HCT116 (cell line): ENCODE data around the gene KXD1. TPM values are rescaled to one million over a fixed set of nuclear protein-coding genes. Genes with fewer than 3 reads are reported as not detected.
A peak's percentile ranks its signal among the peaks of the same experiment; 100 is the strongest.
"Not testable (repeated sequence)": the region's sequence is repeated elsewhere in the genome, so short reads cannot be mapped to it uniquely, and the experiment has no call there.

Experiments
- ATAC-seq: fragments of 200-7000 bp; cut with Tn5 transposase; 2 replicates; pipeline ENCODE4 v1.9.1; 2020; ENCODE audit warnings: mild to moderate bottlenecking, moderate library complexity
- BruUV-seq: library from RNA; stranded (reverse); fragments of 400-500 nt; replicated peaks from 2 replicates; lab custom pipeline; 2021; lab: Mats Ljungman, UMichigan
- CTCF ChIA-PET: fragments of 300-600 bp; sonication (Branson Sonifier 250); formaldehyde crosslinking; loops from one replicate; lab custom pipeline; 2021; ENCODE audit warnings: antibody characterized with exemption; lab: Charles Lee
- POLR2A ChIA-PET: fragments of 300-600, 350-600 bp; sonication (Branson Sonifier 250); formaldehyde crosslinking; loops from one replicate; lab custom pipeline; 2021; ENCODE audit warnings: antibody characterized with exemption; lab: Charles Lee
- RAD21 ChIA-PET, 2 experiments: fragments of 300-600 bp; sonication (Branson Sonifier 250); formaldehyde crosslinking; loops; one replicate each; lab custom pipeline; 2023; ENCODE audit warnings: low total read pairs in 2 of 2; ENCODE audit not compliant: uncharacterized antibody in 2 of 2, unreplicated experiment in 2 of 2, low non-redundant PET in 1 of 2; lab: Charles Lee
- DNase-seq: peaks from one replicate; pipeline ENCODE4 v3.0.0-alpha.2; 2010; ENCODE audit warnings: low read depth, low spot score
- H2AFZ ChIP-seq: fragments of 200-600 bp; shearing (Covaris generic), sonication (generic); 2 replicates; pipeline ENCODE4 v1.6.1; 2017; ENCODE audit warnings: low read depth, mixed run types, mixed read lengths, antibody characterized with exemption, low read length; ENCODE audit not compliant: poor library complexity, severe bottlenecking
- H3K27ac ChIP-seq: 2 replicates; pipeline ENCODE4 v1.5.1; 2012; ENCODE audit warnings: low read depth, low read length
- H3K27me3 ChIP-seq: fragments of 200-600 bp; sonication (generic); 2 replicates; pipeline ENCODE4 v1.6.1; 2016; ENCODE audit warnings: mixed run types, low read length, mixed read lengths; ENCODE audit not compliant: insufficient read depth
- H3K36me3 ChIP-seq, 2 experiments: fragments of 200-500 bp in 1 of 2; fragments of 200-600 bp in 1 of 2; sonication (Bioruptor generic) in 1 of 2; sonication (generic) in 1 of 2; 2 replicates each; pipeline versions ENCODE4 v1.5.1 to v1.6.1; 2014 to 2016; ENCODE audit warnings: low read length in 2 of 2, inconsistent platforms in 1 of 2, mixed read lengths in 1 of 2, mixed run types in 1 of 2; ENCODE audit not compliant: insufficient read depth in 2 of 2, control insufficient read depth in 1 of 2
- H3K4me1 ChIP-seq, 2 experiments: fragments of 200-600 bp in 1 of 2; sonication (generic) in 1 of 2; 2 replicates each; pipeline versions ENCODE4 v1.5.1 to v1.6.1; 2012 to 2017; ENCODE audit warnings: low read length in 2 of 2, inconsistent platforms in 1 of 2, mild to moderate bottlenecking in 1 of 2, mixed read lengths in 1 of 2, mixed run types in 1 of 2, moderate library complexity in 1 of 2; ENCODE audit not compliant: insufficient read depth in 2 of 2, control insufficient read depth in 1 of 2
- H3K4me2 ChIP-seq: fragments of 200-600 bp; sonication (generic); 2 replicates; pipeline ENCODE4 v1.6.1; 2017; ENCODE audit warnings: mixed run types, low read length, mixed read lengths
- H3K4me3 ChIP-seq, 2 experiments: fragments of 200-600 bp in 1 of 2; sonication (generic) in 1 of 2; replicated peaks in 1 of 2; 2 replicates each; pipeline ENCODE4 v1.5.1; 2011 to 2016; ENCODE audit warnings: low read length in 2 of 2, control low read depth in 1 of 2, low read depth in 1 of 2, mild to moderate bottlenecking in 1 of 2, mixed read lengths in 1 of 2, mixed run types in 1 of 2
- H3K79me2 ChIP-seq: fragments of 200-600 bp; sonication (generic); 2 replicates; pipeline ENCODE4 v1.6.1; 2017; ENCODE audit warnings: mild to moderate bottlenecking, mixed run types, low read length, moderate library complexity, mixed read lengths; ENCODE audit not compliant: insufficient read depth
- H3K9ac ChIP-seq: fragments of 200-600 bp; sonication (generic); 2 replicates; pipeline ENCODE4 v1.6.1; 2016; ENCODE audit warnings: low read length, mixed read lengths
- H3K9me2 ChIP-seq: fragments of 200-600 bp; sonication (generic), shearing (Covaris generic); 2 replicates; pipeline ENCODE4 v1.6.1; 2017; ENCODE audit warnings: mixed run types, mild to moderate bottlenecking, moderate library complexity; ENCODE audit not compliant: insufficient read depth
- H3K9me3 ChIP-seq, 2 experiments: fragments of 200-500 bp in 1 of 2; fragments of 200-600 bp in 1 of 2; sonication (Bioruptor generic) in 1 of 2; sonication (generic) in 1 of 2; 2 replicates each; pipeline ENCODE4 v1.6.1; 2014 to 2017; ENCODE audit warnings: low read length in 2 of 2, mixed read lengths in 2 of 2, inconsistent platforms in 1 of 2, low read depth in 1 of 2, mild to moderate bottlenecking in 1 of 2, mixed run types in 1 of 2, moderate library complexity in 1 of 2; ENCODE audit not compliant: control insufficient read depth in 1 of 2, insufficient read depth in 1 of 2
- H4K20me1 ChIP-seq: fragments of 200-600 bp; sonication (generic), shearing (Covaris generic); 2 replicates; pipeline ENCODE4 v1.6.1; 2017; ENCODE audit warnings: mixed run types, mild to moderate bottlenecking, moderate library complexity; ENCODE audit not compliant: insufficient read depth
- CBX3 ChIP-seq: IDR thresholded peaks from 2 replicates; pipeline ENCODE4 v1.6.1; 2012; ENCODE audit warnings: low read depth
- CEBPB ChIP-seq: IDR thresholded peaks from 2 replicates; pipeline ENCODE4 v1.6.1; 2012; ENCODE audit warnings: low read depth
- CTCF ChIP-seq, 3 experiments: fragments of 200-600 bp in 1 of 3; sonication (generic) in 1 of 3; IDR thresholded peaks in 2 of 3; conservative IDR thresholded peaks in 1 of 3; 2 replicates each; pipeline ENCODE4 v1.5.1; 2012 to 2017; ENCODE audit warnings: low read depth in 2 of 3, low read length in 2 of 3, antibody characterized with exemption in 1 of 3, borderline replicate concordance in 1 of 3, control low read depth in 1 of 3, mild to moderate bottlenecking in 1 of 3, mixed read lengths in 1 of 3, mixed run types in 1 of 3, moderate library complexity in 1 of 3; ENCODE audit not compliant: insufficient read depth in 1 of 3
- ELF1 ChIP-seq: IDR thresholded peaks from 2 replicates; pipeline ENCODE4 v1.6.1; 2012; ENCODE audit warnings: low read depth, borderline replicate concordance
- EZH2phosphoT487 ChIP-seq: fragments of 200-600 bp; IDR thresholded peaks from 2 replicates; pipeline ENCODE4 v1.6.1; 2018; ENCODE audit warnings: antibody characterized with exemption, borderline replicate concordance
- FOSL1 ChIP-seq: IDR thresholded peaks from 2 replicates; pipeline ENCODE4 v1.6.1; 2012; ENCODE audit warnings: low read depth
- JUND ChIP-seq: IDR thresholded peaks from 2 replicates; pipeline ENCODE4 v1.6.1; 2012
- MAX ChIP-seq: IDR thresholded peaks from 2 replicates; pipeline ENCODE4 v1.6.1; 2012
- POLR2AphosphoS5 ChIP-seq: IDR thresholded peaks from 2 replicates; pipeline ENCODE4 v1.6.1; 2011; ENCODE audit warnings: mild to moderate bottlenecking, low read depth, low read length, moderate library complexity
- RAD21 ChIP-seq: IDR thresholded peaks from 2 replicates; pipeline ENCODE4 v1.6.1; 2012; ENCODE audit warnings: low read depth, mild to moderate bottlenecking
- SP1 ChIP-seq: IDR thresholded peaks from 2 replicates; pipeline ENCODE4 v1.6.1; 2012; ENCODE audit warnings: low read depth
- ZFX ChIP-seq: fragments of 450-650 bp; IDR thresholded peaks from 2 replicates; pipeline ENCODE4 v1.6.1; 2017
- ZNF274 ChIP-seq: fragments of 200-500 bp; sonication (Bioruptor generic); IDR thresholded peaks from 2 replicates; pipeline ENCODE4 v1.6.1; 2014; ENCODE audit warnings: mild to moderate bottlenecking, low read depth, low read length, inconsistent platforms
- intact Hi-C: fragments of 100-400 bp; cut with micrococcal nuclease; formaldehyde crosslinking; loops from 2 replicates; pipeline ENCODE4 v1.10.0; 2022
- total RNA-seq: library from RNA; stranded (reverse); gene quantifications from one replicate; pipeline ENCODE4 v1.2.1, GENCODE V29; 2021; ENCODE audit not compliant: unreplicated experiment

Gene KXD1
- total RNA-seq, 1 experiment from 2014 or later = 139 TPM

GRCh38 chr19:18540200-18540599, 17.5 kb upstream of the KXD1 start:
- RAD21 ChIA-PET, H3K9me2 ChIP-seq, CTCF ChIA-PET, DNase-seq, intact Hi-C loops, H3K27me3 ChIP-seq, H3K4me2 ChIP-seq, POLR2A ChIA-PET, H3K9me3 ChIP-seq, H3K4me3 ChIP-seq, H3K9ac ChIP-seq, H4K20me1 ChIP-seq, BruUV-seq, H2AFZ ChIP-seq, ATAC-seq, H3K27ac ChIP-seq: not testable (repeated sequence)
- Histone ChIP-seq H3K79me2 (peaks cover 17% of the 10 kb centered on the region), H3K36me3 (peaks cover 20 to 21% of the 10 kb centered on the region in 2 experiments; a peak in 3 of 4 replicates), H3K4me1 (peaks cover 8 to 18% of the 10 kb centered on the region in 2 experiments)

- no peaks in the 10 kb centered on the region for H3K9me3 ChIP-seq
- RAD21 ChIA-PET = no interaction called here
- peaks cover 8 to 18% of the 10 kb centered on the region in 2 experiments for H3K4me1 ChIP-seq
- intact Hi-C loops = no loop called here
- CTCF ChIA-PET = no interaction called here
- no peak overlapping the region for H3K9ac ChIP-seq
- no peak for ATAC-seq
- peaks cover 17% of the 10 kb centered on the region for H3K79me2 ChIP-seq
- no peaks in the 10 kb centered on the region for H3K9me2 ChIP-seq
- no peaks in the 10 kb centered on the region for H4K20me1 ChIP-seq
- TF ChIP-seq CTCF (IDR thresholded peaks at IDR 0.05 in 2 of 3, conservative IDR thresholded peaks at IDR 0.05 in 1 of 3; ENCODE audit: borderline replicate concordance in 1 of 3, insufficient read depth in 1 of 3, low read depth in 2 of 3, low read length in 2 of 3) (no peak), ELF1 (no peak), JUND (no peak), ZFX (no peak), RAD21 (no peak), EZH2phosphoT487 (no peak), ZNF274 (no peak), POLR2AphosphoS5 (no peak), CEBPB (no peak), MAX (no peak), SP1 (no peak), CBX3 (no peak), FOSL1 (no peak)
- TF ChIP-seq, all 23 proteins: peak for 0
- POLR2A ChIA-PET = no interaction called here
- Histone ChIP-seq H2AFZ (no peak overlapping the region), H3K36me3 (peaks cover 17 to 21% of the 10 kb centered on the region in 2 experiments; a peak in 3 of 4 replicates), H3K4me2 (peak overlapping the region; percentile 97; the same call in 1 of the 2 replicates), H3K27ac (peak overlapping the region; percentile 80), H3K4me3 (no peak overlapping the region; a peak in 1 of 4 replicates), H3K27me3 (no peaks in the 10 kb centered on the region)
- DNase-seq = no peak
- no TSS peak for BruUV-seq
Measured at GRCh38 chr19:18541258-18541991, 16.2 kb upstream of the KXD1 start.
